ENCODE results near the gene CARNS1.

CARNS1 gene, protein sequence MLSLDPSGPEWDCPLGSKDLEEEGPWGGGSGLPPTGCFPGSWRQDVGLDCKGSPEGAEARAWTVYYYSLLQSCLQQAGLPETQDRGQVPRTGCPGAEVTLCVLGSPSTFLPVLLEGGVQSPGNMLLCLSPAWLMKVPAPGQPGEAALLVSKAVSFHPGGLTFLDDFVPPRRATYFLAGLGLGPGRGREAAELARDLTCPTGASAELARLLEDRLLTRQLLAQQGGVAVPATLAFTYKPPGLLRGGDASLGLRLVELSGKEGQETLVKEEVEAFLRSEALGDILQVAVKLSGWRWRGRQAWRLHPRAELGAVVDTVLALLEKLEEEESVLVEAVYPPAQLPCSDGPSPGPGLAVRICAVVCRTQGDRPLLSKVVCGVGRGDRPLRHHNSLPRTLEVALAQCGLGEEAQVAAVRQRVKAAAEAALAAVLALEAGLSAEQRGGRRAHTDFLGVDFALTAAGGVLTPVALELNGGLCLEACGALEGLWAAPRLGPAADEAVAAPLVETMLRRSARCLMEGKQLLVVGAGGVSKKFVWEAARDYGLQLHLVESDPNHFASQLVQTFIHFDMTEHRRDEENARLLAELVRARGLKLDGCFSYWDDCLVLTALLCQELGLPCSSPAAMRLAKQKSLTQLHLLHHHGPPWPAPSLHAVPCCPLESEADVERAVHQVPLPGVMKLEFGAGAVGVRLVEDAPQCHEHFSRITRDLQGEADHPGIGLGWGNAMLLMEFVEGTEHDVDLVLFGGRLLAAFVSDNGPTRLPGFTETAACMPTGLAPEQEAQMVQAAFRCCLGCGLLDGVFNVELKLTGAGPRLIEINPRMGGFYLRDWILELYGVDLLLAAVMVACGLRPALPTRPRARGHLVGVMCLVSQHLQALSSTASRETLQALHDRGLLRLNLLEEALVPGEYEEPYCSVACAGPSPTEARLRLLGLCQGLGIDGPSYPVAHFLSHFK

DNA sequence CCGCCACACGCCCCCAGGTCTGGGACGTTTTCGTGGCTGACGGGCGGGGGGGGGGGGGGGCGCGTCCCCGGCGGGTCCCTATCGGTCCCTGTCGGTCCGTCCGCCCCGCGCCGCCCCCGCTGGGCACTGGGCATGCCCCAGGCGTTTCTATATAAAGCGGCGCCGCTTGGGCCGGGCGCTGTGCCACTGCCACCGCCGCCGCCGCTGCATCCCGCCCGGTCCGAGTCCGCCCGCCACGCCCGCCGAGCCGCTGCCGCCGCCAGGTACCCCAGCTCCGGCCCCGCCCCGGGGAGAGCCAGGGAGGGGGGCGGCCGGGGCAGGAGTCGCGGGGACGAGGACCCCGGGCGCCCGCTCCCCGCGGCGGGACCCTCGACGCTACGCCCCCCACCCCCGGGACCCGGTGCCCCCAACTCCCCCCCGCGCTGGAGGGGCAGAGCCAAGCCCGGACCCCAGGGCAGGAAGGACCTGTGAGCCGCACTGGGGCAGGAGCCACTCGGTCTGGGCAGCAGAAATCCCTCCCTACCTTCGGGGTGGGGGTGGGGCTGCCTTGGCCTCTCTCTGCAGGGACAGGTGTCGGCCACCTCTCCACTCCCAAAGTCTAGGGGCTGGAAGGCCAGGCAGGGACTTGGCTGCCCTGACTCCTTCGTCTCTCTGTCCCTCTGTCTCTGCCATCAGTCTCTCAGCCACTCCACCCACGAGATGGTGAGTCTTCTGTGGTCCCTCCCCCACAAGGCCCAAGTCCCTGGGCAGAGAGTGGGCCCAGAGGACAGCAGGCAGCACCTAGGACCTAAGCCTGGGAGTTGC is at the start of gene CARNS1:
CARNS1 (plus strand) TSS at position 178 of the 804 bp plus-strand sequence; CDS start at position 700, 522 bp downstream.
- DNase-seq: no peak

DNA sequence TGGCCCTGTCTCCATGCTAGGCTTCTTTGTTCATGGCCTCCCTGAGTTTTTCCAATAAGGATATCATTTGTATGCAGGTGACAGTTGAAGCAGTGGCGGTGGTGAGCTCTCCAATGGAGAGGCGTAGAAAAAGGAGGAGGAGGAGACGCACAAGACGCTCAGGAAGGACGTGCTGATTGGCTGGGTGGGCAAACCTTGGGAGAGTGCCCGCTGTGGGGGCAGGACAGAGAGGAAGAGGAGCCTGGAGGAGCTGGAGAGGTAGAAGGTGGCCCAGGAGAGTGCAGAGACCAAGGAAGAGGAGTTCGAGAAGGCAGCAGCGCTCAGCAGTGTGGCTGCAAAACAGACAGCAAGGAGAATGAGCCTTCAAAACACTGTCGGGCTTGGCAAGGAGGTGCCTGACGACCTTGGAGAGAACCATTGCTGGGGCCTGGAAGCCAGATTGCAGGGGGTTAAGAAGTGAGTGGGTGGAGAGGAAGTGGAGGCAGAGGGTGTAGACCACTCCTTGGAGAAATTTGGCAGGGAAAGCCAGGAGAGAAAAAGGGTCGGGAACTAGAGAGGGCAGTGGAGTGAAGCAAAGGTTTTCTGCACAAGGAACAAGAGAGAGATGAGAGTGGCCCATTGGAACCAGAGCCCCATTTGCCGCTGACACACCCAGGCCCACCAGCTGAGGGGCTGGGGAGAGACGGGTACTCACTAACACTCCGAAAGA is 49.6 kb upstream of the CARNS1 start:
- no peak for DNase-seq

DNA sequence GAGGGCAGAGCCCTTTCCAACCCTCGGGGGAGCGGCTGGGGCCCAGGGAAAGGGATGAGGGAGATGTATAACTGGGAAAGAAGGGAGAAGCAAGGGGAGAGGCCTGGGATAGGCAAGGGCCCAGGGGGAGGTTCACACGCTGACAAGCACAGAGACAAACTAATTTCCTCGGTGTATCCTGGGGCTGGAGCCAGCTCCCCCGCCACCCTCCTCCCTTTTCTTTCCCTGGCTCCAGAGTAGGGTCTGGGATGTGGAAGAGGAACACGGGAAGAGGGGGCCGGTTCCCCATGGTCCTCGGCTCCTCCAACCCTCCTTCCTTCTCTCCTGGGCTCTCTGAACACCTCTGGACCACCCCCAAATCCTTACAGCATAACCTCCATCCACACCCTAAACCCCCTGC is 48.9 kb upstream of the CARNS1 start:
- no peak for DNase-seq

DNA sequence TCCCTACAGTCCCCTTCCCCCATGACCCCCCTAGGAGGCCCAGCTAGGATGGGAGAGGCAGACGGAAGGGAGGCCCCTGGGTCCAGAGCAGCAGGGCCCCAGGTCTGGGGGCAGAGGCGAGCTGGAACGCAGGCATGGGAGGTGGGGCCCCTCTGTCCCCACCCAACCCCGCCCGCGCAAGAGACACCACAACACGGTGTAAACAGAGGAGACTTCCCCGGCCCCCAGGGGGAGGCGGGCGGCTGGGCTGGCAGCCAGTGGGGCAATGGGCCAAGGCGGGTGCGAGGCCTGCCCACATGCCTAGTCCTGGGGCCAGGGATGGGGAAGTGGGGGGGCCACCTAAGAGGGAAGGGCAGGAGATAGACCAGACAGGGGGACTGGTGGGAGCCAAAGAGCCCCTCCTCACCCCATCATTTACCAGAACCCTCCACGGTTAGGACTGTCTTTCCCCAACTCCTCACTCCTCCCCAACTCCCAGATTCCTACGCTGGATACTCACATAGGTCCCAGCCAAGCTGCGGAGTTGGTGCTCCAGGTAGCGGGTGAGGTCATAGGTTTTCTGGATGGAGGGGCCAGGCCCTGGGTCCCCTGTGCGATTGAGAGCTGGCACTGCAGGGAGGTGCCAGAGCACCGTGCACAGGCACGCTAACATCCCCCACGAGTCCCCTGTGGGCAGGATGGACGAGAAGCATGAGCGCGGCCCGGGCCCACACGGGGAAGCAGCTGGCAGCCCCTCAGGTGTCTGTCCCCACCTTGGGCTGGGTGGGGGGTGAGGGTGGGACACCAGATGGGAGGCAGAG is 48.3 kb upstream of the CARNS1 start:
- DNase-seq: no peak

DNA sequence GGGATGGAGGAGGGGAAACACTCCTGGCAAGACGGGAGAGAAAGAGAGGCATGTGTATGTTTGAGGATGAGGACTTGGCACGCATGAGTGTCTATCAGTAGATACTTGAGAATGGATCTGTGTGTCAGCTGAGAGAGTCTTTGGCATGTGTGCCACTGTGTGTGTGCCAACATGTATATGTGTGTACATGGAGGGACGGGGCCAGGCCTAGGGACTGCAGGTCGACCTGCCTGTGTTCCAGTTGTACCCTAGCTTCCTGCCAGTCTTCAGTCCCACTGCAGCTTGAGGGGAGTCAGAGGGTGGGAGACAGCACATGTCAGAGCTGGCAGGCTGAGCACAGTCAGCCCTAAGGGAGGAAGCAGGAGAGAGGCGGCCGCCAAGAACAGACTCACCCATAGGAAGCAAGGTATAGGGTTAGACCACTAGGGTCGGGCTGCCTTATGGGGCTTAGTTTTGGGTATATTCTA is 47.7 kb upstream of the CARNS1 start:
- no peak for DNase-seq

DNA sequence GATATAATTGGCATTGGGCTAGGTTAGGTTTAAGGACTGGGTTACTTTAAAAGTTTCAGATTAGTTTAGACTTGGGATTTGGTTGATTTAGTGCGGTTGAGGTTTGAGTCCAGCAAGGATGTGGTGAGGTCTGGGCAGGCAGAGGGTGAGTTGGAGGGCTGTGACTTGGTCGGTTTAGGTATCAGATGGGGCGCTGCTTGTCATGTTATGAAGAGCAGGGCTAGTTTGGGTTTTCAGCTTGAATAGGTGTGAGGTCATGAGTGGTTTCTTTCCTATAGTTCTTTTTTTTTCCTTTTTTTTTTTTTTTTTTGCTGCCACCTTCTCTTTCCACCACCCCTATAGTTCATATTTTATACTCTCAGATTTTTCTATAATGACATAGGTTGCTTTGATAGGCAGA is 46.9 kb upstream of the CARNS1 start:
- no peak for DNase-seq

DNA sequence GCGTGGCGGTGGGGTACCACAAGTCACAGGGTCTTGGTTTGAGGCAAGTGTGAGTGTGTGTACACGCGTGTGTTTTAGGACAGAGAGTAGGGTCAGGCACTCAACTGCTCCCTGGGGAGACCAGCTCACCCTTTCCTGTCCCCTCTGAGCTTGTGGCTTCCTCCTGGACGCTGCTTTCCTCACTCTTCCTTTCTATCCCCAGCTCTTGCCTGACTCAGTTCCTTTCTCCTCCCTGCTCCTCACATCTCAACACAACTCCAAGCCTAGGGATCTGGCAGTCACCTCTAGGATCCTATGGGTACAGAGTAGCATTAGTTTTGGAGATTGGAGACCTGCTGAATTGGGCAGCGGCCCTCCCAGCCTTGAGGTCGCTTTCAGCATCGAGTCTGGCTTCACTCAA is 46.2 kb upstream of the CARNS1 start:
- no peak for DNase-seq

DNA sequence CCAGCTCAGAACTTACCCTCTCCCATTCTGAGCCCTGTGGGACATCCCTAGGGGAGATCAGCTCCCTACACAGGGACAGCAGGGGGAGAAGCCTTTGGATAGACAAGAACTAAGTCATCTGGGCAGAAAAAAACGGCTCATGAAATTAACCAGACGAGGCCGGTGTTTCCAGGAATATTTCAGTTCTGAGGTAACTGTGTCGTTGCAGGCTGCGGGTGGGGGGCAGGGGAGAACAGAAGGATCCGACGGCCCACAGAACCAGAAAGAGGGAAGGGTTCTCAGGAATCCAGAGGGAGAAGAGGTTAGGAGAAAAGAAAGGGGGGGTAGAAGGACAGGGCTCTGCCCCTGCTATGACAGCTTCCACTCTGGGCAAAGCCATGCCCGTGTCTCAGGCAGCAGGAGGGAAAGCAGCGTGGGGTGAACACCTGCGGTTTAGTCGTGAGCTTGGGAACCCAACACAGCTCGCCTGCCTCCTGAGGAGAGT is 45.6 kb upstream of the CARNS1 start:
- DNase-seq: no peak

DNA sequence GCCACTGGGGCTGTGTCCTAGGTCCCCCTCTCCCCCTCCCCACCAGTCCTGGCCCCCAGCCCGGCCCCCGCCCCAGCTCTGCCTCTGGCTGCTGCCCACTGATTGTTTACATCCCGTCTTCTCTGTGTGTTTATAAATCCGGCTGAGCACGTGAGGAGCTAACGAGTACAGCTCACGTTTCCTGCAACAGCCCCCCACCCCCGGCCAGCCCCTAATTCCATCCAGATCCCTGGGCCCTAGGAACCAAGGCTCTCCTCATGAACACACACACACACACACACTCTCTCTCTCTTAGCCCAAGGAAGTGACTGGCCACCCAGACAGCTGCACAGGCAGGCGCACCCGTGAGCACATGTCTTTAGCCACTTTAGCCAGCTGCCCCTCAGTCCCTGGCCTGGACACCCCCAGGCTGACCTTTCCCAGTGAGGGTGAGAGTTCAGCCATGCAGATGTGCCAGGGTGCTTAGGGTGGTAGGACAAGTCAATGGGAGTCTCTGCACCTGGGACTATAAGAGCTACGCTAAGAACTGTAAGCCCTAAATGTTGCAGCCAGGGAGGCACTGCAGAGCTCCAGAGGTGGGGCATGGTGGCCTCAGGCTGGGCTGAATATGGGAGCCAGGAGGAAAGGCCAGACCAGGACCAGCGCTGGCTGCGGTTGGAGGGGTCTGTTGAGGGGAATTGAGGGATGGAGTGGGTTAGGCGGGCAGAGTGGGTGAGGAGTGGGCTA is 45.0 kb upstream of the CARNS1 start:
- DNase-seq: no peak

DNA sequence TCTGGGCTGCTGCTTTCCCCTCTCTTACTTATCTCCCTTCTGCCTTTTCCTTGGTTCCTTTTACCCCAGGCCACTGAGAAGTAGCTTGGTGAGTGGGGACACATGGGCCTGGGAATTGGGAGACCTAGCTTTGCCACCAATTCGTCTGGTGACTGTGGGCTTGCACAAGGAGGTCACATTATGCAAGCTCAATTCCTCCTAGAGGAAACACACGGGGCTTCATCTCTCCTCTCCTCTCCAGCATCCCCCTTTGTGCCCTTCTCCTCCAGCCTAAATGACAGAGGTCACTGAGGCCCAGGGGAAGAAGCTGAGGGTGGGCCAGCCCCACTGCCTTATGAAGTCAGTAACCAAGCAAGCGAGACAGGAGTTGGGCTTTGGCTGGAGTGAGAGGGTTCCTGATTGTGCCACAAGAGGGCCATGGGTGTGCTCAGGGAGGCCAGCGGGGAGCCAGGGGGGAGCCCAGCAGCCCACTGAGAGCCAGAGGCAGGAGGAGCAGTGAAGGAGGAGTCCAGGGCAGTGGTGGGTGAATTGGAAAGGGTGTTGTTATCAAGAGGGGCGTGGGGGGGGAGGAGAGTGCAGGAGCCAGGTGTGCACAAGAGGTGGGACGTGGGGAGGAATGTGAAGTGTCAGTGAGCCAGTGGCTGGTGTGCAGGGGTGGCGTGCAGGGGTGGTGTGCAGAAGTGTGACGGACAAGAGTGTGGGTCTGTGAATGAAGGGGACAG is 44.1 kb upstream of the CARNS1 start:
- DNase-seq: no peak

DNA sequence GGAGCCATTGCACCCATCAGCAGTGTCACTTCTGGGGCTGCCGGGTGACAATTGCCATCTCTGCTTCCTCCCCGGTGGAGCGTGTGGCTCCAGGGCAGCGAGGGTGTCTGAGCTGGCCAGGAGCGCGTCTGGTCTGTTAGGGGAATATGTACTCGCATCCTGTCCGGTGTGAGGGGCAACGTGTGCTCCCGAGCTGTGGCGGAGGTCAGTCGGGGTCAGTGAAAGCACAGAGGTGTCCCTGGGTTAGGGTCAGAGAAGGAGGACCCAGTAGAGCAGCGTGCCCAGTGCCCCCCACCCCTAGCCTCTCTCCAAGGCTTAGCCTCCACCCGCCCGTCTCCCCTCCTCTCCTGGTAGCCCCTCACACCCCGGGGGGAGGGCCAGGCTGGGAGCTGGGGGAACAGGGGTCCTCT is 43.6 kb upstream of the CARNS1 start:
- DNase-seq: no peak

DNA sequence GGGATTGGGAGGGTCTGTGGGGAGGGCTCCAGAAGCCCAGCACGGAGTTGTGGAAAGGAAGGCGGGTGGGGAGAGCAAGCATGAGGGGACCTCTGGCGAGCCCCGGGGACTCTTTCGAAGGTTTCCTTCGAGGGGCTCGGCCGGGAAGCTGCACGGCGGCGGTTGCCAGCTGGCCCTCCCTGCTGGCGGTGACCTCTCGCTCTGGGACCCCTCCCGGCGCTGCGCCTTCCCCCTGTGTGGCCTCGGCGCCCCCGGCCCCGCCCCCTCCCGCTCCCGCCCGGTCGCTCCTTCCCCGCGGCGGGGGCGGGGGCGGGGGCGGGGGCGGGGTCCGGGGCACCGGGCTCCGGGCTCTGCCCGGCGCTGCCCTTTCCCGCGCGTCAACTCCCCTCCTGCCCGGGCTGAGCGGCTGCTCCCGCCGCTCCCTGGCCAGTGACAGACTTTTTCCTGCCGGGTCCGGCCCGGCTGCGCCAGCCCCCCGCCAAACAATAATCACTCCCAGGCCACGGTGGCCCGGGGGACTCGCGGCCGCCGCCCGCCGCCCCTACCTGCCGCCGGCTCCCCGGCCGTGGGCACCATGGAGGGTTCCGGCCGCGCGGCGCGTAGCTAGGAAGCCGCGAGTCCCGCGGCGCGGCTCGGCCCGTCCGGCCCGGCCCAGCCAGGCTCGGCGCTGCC is 43.0 kb upstream of the CARNS1 start:
- DNase-seq: no peak

DNA sequence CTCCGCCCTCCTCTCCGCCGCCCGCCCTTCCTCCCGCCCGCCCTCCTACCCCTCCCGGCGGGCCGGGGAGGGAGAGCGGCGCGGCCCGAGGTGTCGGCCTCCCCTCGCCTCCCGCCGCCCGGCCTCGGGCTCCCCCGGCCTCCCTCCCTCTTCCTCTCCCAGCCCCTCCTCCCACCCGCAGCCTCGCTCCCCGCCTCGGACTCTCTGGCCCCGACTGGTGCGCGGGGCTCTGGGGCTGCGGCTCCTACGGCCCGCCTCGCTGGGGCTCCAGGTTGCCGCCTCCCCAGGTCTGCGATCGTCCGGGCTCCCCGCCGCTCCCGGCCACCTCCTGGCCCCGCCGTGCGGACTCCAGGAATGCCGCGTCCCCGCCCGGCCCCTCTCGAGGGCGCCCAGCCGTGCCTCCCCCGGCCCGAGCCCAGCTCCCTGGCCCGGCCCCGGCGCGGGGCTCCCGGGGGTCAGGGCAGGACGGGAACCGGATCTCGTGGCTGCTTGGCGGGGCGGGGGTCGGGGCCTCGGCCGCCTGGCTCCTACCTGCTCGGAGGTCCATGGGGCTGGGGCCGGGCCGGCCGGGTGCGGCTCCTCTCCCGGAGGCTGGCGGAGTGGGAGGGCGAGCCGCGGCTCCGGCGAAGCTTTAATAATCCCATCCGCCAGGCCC is 42.4 kb upstream of the CARNS1 start, which contains the start of gene CLCF1:
CLCF1 (minus strand) TSS at position 606 of the 655 bp plus-strand sequence; CDS start at position 547, 59 bp downstream.
- DNase-seq: no peak

DNA sequence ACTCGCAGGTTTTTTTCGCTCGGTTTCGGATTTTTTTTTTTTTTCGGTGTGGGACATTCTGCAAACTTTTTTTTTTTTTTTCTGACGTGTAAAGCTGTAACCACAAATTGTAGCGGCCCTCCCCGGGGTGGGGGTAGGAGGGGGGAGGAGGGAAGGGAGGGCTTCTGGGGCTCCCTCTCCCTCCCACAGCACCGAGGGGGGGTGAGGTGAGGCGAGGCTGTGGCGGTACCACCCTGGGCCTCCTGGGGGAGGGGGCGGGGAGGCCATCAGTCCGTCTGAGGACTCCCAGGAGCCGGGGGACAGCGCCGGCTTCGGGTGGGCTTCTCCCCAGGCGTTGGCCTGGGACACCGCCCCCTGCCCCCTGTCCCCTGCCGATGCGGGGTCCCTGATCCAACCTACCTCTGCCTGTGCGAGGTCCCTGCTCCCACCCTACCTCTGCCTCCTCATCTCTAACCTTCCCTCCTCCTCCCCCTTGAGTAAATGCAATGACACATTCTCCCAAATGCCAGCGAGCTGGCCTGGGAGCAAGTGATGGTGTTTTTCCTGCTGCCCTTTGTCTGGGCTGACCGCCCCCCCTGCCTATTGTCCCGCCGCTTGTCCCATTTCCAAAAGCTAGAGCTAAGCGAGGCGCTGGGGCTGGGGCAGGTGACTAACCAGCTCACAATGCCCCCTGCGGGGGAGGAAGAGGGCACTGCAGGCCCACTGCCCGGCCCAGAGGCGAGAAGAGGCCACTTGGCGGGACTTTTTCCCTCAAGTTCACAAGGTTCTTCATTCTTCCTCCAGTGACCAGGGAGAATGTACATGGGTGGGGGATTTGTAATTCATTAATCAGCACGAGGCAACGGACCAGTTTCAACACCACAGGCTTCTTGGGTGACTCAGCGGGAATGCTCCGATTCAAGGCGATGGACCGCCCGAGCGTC is 41.6 kb upstream of the CARNS1 start:
- no peak for DNase-seq

DNA sequence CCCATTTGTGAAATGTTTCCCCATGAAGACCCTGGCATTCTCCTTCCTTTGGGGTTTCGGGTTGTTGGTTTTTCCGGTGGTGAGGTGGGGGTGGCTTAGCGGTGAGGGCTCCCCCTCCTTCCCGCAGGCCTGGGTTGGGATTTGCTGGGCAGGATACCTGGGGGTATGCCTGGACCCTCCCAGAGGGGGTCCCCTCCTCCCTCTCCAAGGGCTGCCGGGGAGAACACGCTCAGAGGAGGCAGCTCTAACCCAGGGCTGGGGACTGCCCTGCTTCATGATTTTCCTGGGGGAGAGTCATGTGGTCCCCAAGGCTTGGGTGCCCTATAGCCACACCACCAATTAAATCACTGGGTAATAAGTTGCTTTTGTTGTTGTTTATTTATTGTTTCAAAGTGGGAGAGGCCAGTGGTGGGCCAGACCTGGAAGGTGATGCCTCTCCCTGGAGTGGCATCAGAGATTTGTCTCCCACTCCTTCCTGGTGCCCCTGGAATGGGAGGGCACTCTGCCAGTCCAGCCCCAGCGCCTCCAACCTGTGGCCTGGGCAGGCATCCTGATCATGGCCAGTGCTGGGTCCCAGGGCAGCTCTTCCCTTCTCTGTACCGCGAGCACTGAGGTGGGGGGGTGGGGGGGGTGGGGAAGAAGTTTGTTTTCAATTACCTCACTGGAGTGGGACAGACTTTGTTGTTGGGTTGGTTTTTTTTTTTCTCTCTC is 40.8 kb upstream of the CARNS1 start:
- no peak for DNase-seq

DNA sequence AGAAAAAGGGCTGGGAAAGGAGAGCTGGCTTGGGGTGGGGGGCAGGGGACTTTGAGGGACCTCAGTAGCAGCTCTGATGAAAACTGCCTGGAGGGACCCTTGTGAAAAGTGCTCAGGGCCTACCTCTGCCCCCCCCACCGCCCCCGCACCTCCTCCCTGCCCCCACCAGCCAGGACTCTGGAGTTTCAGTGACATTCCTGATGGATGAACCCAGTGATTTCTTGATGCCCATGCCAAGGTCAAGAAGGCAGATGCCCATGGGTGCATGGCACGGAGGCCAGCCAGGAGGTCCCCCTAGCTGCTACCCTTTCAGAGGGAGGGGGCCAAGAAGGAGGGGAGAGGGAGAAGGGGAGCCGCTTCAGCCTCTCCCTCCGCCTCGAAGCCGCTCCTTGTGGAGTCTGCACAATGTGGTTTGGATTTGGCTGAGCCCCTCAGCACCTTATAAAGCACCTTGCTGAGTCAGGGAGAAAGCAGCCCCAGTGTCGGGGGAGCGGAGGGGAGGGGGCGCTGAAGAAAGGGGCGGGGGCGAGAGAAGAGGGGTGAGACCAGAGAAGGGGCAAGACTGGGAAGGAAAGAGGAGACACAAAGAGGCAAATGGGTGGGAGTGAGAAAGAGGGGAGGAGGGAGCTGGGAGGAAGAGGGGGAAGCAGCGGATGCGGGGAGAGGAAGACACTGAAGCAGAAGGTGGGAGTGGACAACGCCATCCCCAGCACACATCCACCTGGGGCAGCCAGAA is 40.0 kb upstream of the CARNS1 start:
- DNase-seq: no peak

Measured in NCI-H2227 treated with DMSO at 0.1 percent for 48 hours (cell line).